ENCODE measurements around the gene DNAH12. TPM values are rescaled to one million over a fixed set of nuclear protein-coding genes. Genes with fewer than 3 reads are reported as not detected.

Gene DNAH12
- polyA plus RNA-seq, 1 donor, result 0.51 TPM

DNA sequence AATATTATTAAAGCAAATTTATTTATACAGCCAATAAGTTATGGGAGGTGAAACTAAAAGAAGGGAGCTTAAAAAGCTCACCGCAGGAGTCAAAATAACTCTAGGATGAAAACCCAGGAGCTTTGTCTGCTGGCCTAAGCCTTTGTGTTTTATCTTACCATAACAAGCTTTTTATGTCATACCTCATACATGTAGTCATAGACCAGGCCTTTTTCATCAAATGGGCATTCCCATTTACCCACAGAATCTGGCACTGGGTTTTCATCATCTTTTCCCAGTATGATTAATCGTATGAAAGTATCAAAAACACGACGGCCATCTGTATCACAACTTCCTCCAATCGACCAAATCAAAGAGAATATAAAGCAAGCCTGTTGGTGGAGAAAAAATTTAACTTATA, 122.8 kb downstream of the DNAH12 start:
- Histone ChIP-seq H3K27ac (ENCODE audit: low read length) (no peak overlapping the region), H3K9me3 (ENCODE audit: control insufficient read depth, low read depth, low read length) (no peaks in the 10 kb centered on the region), H3K4me1 (ENCODE audit: control insufficient read depth, insufficient read depth, low read length) (no peaks in the 10 kb centered on the region), H3K4me3 (ENCODE audit: low read length) (no peak overlapping the region), H3K36me3 (ENCODE audit: control insufficient read depth, insufficient read depth, low read length) (no peaks in the 10 kb centered on the region), H3K27me3 (ENCODE audit: control insufficient read depth, insufficient read depth, low read length) (no peaks in the 10 kb centered on the region)
- WGBS (ENCODE audit: insufficient coverage, low lambda C conversion rate), result no CpG with 5 or more reads among the region's 5 CpGs
- no peak for DNase-seq

DNA sequence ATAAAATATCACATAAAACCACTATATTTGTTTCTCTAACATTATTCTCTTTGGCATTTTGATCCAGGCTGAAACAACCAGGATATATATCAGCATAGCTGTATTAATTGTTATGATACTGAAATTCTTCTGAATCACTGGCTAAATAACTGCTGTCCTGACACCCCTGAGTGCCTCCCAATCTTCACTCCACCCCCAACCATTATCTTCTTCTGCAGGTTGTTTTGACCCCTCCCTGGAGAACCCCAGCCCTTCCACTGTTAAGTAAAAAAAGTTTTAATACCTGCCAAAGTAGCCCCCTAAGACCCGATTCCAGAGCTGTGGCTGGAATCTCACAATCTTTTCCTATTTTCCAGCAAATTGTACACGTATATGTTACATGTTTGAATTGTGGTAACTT, 124.1 kb downstream of the DNAH12 start:
- no peak for DNase-seq
- Histone ChIP-seq H3K27me3 (ENCODE audit: control insufficient read depth, insufficient read depth, low read length) (no peaks in the 10 kb centered on the region), H3K4me1 (ENCODE audit: control insufficient read depth, insufficient read depth, low read length) (no peaks in the 10 kb centered on the region), H3K9me3 (ENCODE audit: control insufficient read depth, low read depth, low read length) (no peaks in the 10 kb centered on the region), H3K4me3 (ENCODE audit: low read length) (no peak overlapping the region), H3K27ac (ENCODE audit: low read length) (no peak overlapping the region), H3K36me3 (ENCODE audit: control insufficient read depth, insufficient read depth, low read length) (no peaks in the 10 kb centered on the region)
- WGBS (ENCODE audit: insufficient coverage, low lambda C conversion rate), result 100% methylated on average over 1 of the region's 2 CpGs

DNA sequence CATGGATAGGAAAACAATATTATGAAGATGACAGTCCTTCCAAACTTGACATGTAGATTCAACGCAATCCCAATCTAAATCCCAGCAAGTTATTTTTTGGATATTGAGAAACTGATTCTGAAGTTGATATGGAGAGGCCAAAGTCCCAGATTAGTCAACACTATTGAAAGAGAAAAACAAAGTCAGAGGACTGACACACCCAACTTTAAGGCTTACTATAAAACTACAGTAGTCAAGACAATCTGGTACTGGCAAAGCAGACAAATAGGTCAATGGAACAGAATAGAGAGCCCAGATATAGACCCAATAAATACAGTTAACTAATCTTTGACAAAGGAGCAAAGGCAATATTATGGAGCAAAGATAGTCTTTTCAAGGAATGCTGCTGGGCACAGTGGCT, 132.4 kb downstream of the DNAH12 start:
- DNase-seq, result no peak
- no peak overlapping the region for H3K27ac ChIP-seq (ENCODE audit: low read length)
- no peak overlapping the region for H3K4me3 ChIP-seq (ENCODE audit: low read length)
- no peaks in the 10 kb centered on the region for H3K27me3 ChIP-seq (ENCODE audit: control insufficient read depth, insufficient read depth, low read length)
- no peaks in the 10 kb centered on the region for H3K36me3 ChIP-seq (ENCODE audit: control insufficient read depth, insufficient read depth, low read length)
- H3K9me3 ChIP-seq (ENCODE audit: control insufficient read depth, low read depth, low read length), result no peaks in the 10 kb centered on the region
- WGBS (ENCODE audit: insufficient coverage, low lambda C conversion rate), result no CpG with 5 or more reads among the region's 1 CpG
- no peaks in the 10 kb centered on the region for H3K4me1 ChIP-seq (ENCODE audit: control insufficient read depth, insufficient read depth, low read length)

DNA sequence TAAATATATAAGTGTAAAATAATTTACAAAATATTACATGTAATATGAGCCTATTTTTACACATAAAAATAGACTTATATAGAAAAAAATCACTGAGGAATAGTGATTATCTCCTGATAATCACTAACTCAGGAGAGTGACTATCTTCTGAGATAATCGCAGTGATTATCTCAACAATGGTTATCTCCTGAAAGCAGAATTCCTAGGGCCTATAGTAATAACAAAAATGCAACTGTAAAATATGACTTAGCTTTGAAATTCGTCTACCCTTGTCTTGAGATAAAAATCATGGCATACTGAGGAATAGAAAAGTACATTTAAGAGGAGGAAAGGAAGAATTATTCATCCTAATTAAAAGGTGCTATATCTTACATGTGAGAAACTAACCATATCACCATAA, 134.7 kb downstream of the DNAH12 start:
- Histone ChIP-seq H3K27me3 (ENCODE audit: control insufficient read depth, insufficient read depth, low read length) (no peaks in the 10 kb centered on the region), H3K9me3 (ENCODE audit: control insufficient read depth, low read depth, low read length) (no peaks in the 10 kb centered on the region), H3K27ac (ENCODE audit: low read length) (no peak overlapping the region), H3K4me1 (ENCODE audit: control insufficient read depth, insufficient read depth, low read length) (no peaks in the 10 kb centered on the region), H3K4me3 (ENCODE audit: low read length) (no peak overlapping the region), H3K36me3 (ENCODE audit: control insufficient read depth, insufficient read depth, low read length) (no peaks in the 10 kb centered on the region)
- WGBS (ENCODE audit: insufficient coverage, low lambda C conversion rate), result 86% methylated on average over 2 of the region's 2 CpGs
- DNase-seq, result no peak

DNA sequence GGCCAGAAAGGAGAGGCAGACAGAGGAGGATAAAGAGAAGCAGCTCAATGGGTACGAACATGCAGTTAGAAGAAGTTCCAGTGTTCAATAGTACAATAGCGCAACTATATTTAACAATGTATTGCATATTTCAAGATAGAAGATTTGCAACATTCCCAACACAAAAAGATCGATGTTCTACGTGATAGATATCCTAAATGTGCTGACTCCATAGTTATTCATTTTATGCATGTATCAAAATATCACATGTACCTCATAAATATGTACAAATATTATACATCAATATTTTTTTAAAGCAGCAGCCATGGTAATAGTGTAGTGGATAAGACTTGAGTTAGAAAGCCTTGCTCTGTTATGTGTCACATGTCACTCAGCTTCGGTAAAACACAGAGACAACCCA, 141.5 kb downstream of the DNAH12 start:
- no peak overlapping the region for H3K4me3 ChIP-seq (ENCODE audit: low read length)
- H3K27me3 ChIP-seq (ENCODE audit: control insufficient read depth, insufficient read depth, low read length), result no peaks in the 10 kb centered on the region
- DNase-seq, result no peak
- no CpG with 5 or more reads among the region's 5 CpGs for WGBS (ENCODE audit: insufficient coverage, low lambda C conversion rate)
- peaks cover 3% of the 10 kb centered on the region for H3K9me3 ChIP-seq (ENCODE audit: control insufficient read depth, low read depth, low read length)
- H3K4me1 ChIP-seq (ENCODE audit: control insufficient read depth, insufficient read depth, low read length), result no peaks in the 10 kb centered on the region
- no peak overlapping the region for H3K27ac ChIP-seq (ENCODE audit: low read length)
- no peaks in the 10 kb centered on the region for H3K36me3 ChIP-seq (ENCODE audit: control insufficient read depth, insufficient read depth, low read length)

DNA sequence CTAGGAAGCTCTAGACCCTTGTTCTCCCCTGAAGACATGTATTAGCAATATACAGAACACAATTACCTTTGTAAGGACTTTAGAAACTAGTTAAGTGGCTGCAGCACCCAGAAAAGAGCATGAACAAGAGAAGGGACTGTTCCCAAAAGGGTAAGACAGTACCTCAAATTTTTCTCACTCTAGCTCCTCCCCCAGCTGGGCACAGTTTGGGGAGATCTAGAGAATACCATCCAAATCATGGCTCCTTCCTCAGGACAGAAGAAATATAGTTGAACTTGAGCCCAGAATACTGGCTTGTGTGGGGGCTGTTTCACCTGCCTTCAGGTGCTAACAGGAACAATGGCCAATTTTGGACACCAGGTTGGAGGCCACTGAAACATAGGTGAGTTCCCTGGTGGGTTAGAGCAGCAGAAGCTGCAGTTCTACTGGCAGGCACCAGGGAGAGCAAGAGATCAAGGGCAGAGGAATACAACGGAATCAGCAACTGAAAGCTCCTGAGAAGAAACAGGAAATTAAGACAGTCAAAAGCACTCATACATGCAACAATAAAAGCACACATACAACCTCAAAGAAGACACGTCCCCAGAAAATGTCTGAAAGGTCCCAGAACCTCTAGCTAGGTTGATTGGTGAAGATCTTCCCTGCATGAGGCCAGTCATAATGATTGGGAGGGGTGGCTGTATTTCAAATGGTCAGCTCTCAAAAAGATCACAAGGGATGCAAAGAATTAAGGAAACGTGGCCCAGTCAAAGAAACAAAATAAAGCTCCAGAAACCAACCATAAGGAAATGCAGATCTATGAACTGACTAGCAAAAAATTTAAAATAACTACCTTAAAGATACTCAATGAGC, 146.7 kb downstream of the DNAH12 start:
- Histone ChIP-seq H3K36me3 (ENCODE audit: control insufficient read depth, insufficient read depth, low read length) (no peaks in the 10 kb centered on the region), H3K4me1 (ENCODE audit: control insufficient read depth, insufficient read depth, low read length) (no peaks in the 10 kb centered on the region), H3K4me3 (ENCODE audit: low read length) (no peak overlapping the region), H3K9me3 (ENCODE audit: control insufficient read depth, low read depth, low read length) (peaks cover 3% of the 10 kb centered on the region), H3K27ac (ENCODE audit: low read length) (no peak overlapping the region), H3K27me3 (ENCODE audit: control insufficient read depth, insufficient read depth, low read length) (no peaks in the 10 kb centered on the region)
- DNase-seq, result peak in 1 of 2 donors; percentile 34
- WGBS (ENCODE audit: insufficient coverage, low lambda C conversion rate), result 50% methylated on average over 1 of the region's 3 CpGs

DNA sequence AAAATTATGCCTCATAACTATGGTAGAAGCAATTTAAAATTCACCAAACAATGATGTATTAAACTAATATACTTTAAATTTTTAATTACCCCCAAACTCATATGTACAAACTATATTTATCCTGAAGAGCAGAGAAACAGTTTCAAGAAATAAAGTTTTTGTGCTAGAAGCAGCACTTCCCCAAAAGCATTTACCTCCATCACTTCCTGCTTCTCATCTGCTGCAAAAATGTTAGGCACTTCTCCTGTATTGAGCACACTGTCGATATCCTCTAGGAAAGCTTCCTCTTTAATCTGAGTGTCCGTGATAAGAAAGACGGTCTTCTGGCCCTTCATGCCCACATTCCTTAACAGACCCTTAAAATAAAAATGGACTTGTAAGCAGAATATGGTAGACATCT, 150.2 kb downstream of the DNAH12 start:
- 80% methylated on average over 3 of the region's 3 CpGs for WGBS (ENCODE audit: insufficient coverage, low lambda C conversion rate)
- no peak overlapping the region for H3K4me3 ChIP-seq (ENCODE audit: low read length)
- no peak overlapping the region for H3K27ac ChIP-seq (ENCODE audit: low read length)
- H3K9me3 ChIP-seq (ENCODE audit: control insufficient read depth, low read depth, low read length), result no peaks in the 10 kb centered on the region
- no peaks in the 10 kb centered on the region for H3K36me3 ChIP-seq (ENCODE audit: control insufficient read depth, insufficient read depth, low read length)
- no peaks in the 10 kb centered on the region for H3K27me3 ChIP-seq (ENCODE audit: control insufficient read depth, insufficient read depth, low read length)
- H3K4me1 ChIP-seq (ENCODE audit: control insufficient read depth, insufficient read depth, low read length), result no peaks in the 10 kb centered on the region
- no peak for DNase-seq

DNA sequence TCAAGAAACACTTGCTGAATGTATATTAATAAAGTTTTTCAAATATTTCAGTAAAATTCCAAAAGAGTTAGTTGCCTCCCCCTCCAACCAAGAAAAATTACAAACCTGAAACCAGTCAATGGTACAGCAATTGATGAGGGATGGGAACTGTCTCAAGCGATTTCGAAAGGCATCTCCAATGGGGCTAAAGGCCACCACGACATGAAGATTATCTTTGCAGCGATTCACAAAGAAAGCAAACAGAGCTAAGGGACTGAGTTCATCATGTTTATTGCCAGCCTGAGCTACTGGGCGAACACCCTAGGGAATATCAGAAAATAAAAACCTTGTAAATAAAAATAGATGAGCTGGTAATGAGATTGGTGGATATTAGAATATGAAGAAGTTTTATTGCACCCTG, 152.4 kb downstream of the DNAH12 start:
- no peaks in the 10 kb centered on the region for H3K9me3 ChIP-seq (ENCODE audit: control insufficient read depth, low read depth, low read length)
- DNase-seq, result peak; percentile 18 to 67
- no peak overlapping the region for H3K27ac ChIP-seq (ENCODE audit: low read length)
- H3K27me3 ChIP-seq (ENCODE audit: control insufficient read depth, insufficient read depth, low read length), result no peaks in the 10 kb centered on the region
- H3K4me1 ChIP-seq (ENCODE audit: control insufficient read depth, insufficient read depth, low read length), result no peaks in the 10 kb centered on the region
- no peak overlapping the region for H3K4me3 ChIP-seq (ENCODE audit: low read length)
- no peaks in the 10 kb centered on the region for H3K36me3 ChIP-seq (ENCODE audit: control insufficient read depth, insufficient read depth, low read length)
- WGBS (ENCODE audit: insufficient coverage, low lambda C conversion rate), result no CpG with 5 or more reads among the region's 5 CpGs

DNA sequence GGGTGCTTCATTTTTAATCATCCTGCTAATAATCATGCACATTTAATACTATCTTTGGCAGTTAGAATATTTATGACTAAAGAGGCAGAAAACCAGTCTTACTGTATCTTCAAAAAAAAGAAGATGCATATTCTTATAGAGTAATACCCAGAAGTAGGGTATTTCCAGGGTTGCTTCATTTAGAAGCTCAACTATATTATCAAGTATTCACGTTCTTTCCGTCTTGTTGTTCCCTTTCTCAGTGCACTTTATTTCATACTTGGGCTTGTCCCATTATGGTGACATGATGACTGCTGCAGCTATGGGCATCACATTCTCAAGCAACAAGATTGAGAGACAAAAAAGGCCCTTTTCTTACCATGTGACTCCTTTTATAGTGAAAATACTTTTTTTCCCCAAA, 154.9 kb downstream of the DNAH12 start:
- Histone ChIP-seq H3K4me3 (ENCODE audit: low read length) (no peak overlapping the region), H3K4me1 (ENCODE audit: control insufficient read depth, insufficient read depth, low read length) (no peaks in the 10 kb centered on the region), H3K27ac (ENCODE audit: low read length) (no peak overlapping the region), H3K36me3 (ENCODE audit: control insufficient read depth, insufficient read depth, low read length) (no peaks in the 10 kb centered on the region), H3K27me3 (ENCODE audit: control insufficient read depth, insufficient read depth, low read length) (no peaks in the 10 kb centered on the region), H3K9me3 (ENCODE audit: control insufficient read depth, low read depth, low read length) (no peaks in the 10 kb centered on the region)
- WGBS (ENCODE audit: insufficient coverage, low lambda C conversion rate), result 60% methylated on average over 1 of the region's 2 CpGs
- DNase-seq, result no peak

DNA sequence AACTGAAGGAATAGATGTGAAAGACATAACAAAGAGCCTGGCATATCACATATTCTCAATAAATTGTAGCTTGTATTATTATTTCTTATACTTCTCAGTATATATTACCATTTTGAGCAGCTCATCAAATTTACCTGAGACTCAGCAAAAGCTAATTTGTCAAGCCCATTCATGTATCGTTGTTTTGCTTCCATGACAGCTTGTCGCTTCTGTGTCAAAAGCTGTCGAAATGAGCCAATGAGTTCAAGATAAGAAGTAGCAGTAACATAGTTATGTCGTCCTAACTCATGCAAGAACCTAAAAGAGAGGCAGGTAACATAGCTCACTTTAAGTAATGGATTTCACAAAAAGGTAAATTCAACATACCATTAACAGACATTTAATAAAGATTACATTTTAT, 157.8 kb downstream of the DNAH12 start:
- DNase-seq, result no peak
- H3K27me3 ChIP-seq (ENCODE audit: control insufficient read depth, insufficient read depth, low read length), result no peaks in the 10 kb centered on the region
- H3K36me3 ChIP-seq (ENCODE audit: control insufficient read depth, insufficient read depth, low read length), result no peaks in the 10 kb centered on the region
- H3K9me3 ChIP-seq (ENCODE audit: control insufficient read depth, low read depth, low read length), result no peaks in the 10 kb centered on the region
- H3K4me1 ChIP-seq (ENCODE audit: control insufficient read depth, insufficient read depth, low read length), result no peaks in the 10 kb centered on the region
- no peak overlapping the region for H3K4me3 ChIP-seq (ENCODE audit: low read length)
- WGBS (ENCODE audit: insufficient coverage, low lambda C conversion rate), result no CpG with 5 or more reads among the region's 4 CpGs
- no peak overlapping the region for H3K27ac ChIP-seq (ENCODE audit: low read length)

DNA sequence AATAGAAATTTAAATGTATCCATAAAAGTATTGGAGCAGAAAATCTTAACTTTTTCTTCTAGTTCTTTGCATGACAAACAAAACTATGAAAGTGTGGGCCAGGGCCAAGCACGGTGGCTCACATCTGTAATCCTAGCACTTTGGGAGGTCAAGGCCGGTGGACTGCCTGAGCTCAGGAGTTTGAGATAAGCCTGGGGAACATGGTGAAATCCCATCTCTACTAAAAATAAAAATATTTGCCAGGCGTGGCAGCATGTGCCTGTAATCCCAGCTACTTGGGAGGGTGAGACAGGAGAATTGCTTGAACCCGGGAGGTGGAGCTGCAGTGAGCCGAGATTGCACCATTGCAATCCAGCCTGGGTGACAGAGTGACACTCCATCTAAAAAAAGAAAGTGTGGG, 158.6 kb downstream of the DNAH12 start:
- DNase-seq, result no peak
- Histone ChIP-seq H3K27ac (ENCODE audit: low read length) (no peak overlapping the region), H3K4me3 (ENCODE audit: low read length) (no peak overlapping the region), H3K27me3 (ENCODE audit: control insufficient read depth, insufficient read depth, low read length) (no peaks in the 10 kb centered on the region), H3K9me3 (ENCODE audit: control insufficient read depth, low read depth, low read length) (no peaks in the 10 kb centered on the region), H3K4me1 (ENCODE audit: control insufficient read depth, insufficient read depth, low read length) (no peaks in the 10 kb centered on the region), H3K36me3 (ENCODE audit: control insufficient read depth, insufficient read depth, low read length) (no peaks in the 10 kb centered on the region)
- WGBS (ENCODE audit: insufficient coverage, low lambda C conversion rate), result no CpG with 5 or more reads among the region's 5 CpGs
